Globus pallidus (tissue), 1 donor: ENCODE results near the gene TTI1.

Experiments
- DNase-seq: peaks from one replicate; pipeline ENCODE4 v3.0.0-alpha.2; 2015; ENCODE audit warnings: low spot score

TTI1 gene

DNA sequence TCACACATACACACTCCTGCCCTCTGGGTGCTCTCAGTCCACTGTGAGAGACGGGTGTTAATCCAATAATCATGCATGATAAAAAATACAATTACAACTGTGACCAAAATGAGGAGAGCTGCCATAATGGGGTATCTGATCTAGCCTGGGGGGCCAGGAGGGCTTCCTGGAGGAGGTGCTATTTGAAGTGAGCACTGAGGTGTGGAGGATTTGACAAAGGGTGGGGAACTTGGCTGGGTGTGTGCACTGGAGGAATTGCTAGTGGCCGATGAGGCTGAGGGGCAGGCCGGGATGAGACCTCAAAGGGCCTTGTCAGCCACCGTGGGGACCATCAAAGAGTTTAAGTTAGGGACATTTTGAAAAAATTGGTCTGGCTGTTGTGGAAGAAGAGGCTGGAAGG lies 95.6 kb downstream of the TTI1 start:
- no peak for DNase-seq

DNA sequence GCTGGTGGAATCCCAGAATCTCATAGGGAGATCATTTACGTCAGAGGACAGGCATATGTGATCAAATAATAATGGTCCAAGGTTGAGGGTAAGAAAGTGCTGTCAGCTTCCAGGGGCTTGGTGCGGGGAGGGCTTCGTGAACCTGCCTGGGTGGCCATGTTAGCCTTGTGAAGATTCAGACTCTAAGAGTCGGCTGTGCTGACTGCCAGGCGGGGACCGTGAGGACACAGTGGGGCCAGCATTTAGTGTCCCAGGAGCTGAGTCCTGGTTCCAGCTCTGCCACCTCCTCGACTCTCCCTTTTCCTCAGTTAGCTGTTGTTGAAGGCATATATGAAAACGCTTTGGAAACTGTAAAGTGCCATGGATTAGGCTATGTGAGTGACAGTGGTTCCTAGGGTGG lies 96.8 kb downstream of the TTI1 start:
- no peak for DNase-seq

DNA sequence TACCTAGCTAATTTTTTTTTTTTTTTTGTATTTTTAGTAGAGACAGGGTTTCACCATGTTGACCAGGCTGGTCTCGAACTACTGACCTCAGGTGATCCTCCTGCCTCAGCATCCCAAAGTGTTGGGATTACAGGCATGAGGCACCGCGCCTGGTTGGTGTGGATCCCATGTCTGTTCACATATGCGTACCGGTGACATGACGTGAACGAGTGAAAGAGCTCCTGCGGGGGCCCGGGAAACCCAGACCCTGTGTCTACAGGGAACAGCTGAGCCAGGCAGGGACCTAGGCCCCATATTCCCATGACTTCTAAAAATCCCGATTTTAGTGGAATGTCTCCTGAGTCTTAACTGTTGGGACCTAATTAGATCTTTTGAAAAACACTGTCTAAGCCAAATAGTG lies 97.2 kb downstream of the TTI1 start:
- no peak for DNase-seq

GRCh38 chr20:37935435-37935834 lies 97.8 kb downstream of the TTI1 start:
- no peak for DNase-seq

- no peak for DNase-seq
Observed at GRCh38 chr20:37934634-37935375, 98.5 kb downstream of the TTI1 start.

- no peak for DNase-seq
Observed at GRCh38 chr20:37933786-37934633, 99.2 kb downstream of the TTI1 start.
